GM12878 (cell line): ENCODE results near the gene TAS2R30. TPM values are rescaled to one million over a fixed set of nuclear protein-coding genes. Genes with fewer than 3 reads are reported as not detected.
"Not testable (repeated sequence)": the region's sequence is repeated elsewhere in the genome, so short reads cannot be mapped to it uniquely, and the experiment has no call there.

ENCODE experiments used
- ATAC-seq: fragments of 200-7000 bp; cut with Tn5 transposase; 3 replicates; pipeline ENCODE4 v1.9.1; 2020; ENCODE audit warnings: mild to moderate bottlenecking, moderate library complexity
- BruUV-seq: library from RNA; stranded (reverse); fragments of 400-500 nt; replicated peaks from 2 replicates; lab custom pipeline; 2021; lab: Mats Ljungman, UMichigan
- CTCF ChIA-PET: fragments of 300-600 bp; sonication (Branson Sonifier 250); formaldehyde crosslinking; extraction: SDS; loops from one replicate; lab custom pipeline; 2021; ENCODE audit warnings: inconsistent platforms; lab: Yijun Ruan, JAX
- POLR2A ChIA-PET: fragments of 350-600 bp; formaldehyde crosslinking; extraction: SDS; loops from one replicate; lab custom pipeline; 2021; ENCODE audit warnings: inconsistent platforms; lab: Charles Lee
- RAD21 ChIA-PET: fragments of 300-600 bp; sonication (Branson Sonifier 250); formaldehyde crosslinking; loops from one replicate; lab custom pipeline; 2023; ENCODE audit warnings: antibody characterized with exemption; ENCODE audit not compliant: unreplicated experiment; lab: Charles Lee
- SMC1A ChIA-PET: fragments of 300-600 bp; sonication (Branson Sonifier 250); formaldehyde crosslinking; loops from one replicate; lab custom pipeline; 2023; ENCODE audit not compliant: unreplicated experiment, uncharacterized antibody; lab: Charles Lee
- DNase-seq: peaks from one replicate; pipeline ENCODE4 v3.0.0-alpha.2; 2011; ENCODE audit warnings: low read depth, low spot score
- FAIRE-seq: peaks from 3 replicates; lab custom pipeline; 2011; peaks lifted over from hg19 to GRCh38; lab: Jason Lieb, UNC
- H2AFZ ChIP-seq: 2 replicates; pipeline ENCODE4 v1.6.0; 2011; ENCODE audit warnings: low read depth, low read length, control low read depth; ENCODE audit not compliant: control insufficient read depth
- H3K27ac ChIP-seq: 2 replicates; pipeline ENCODE4 v1.5.1; 2011; ENCODE audit warnings: control low read depth; ENCODE audit not compliant: control insufficient read depth, insufficient read depth
- H3K27me3 ChIP-seq, 2 experiments: replicated peaks in 1 of 2; 2 replicates each; pipeline versions ENCODE4 v1.6.0 to v1.6.1; 2011; ENCODE audit warnings: low read length in 1 of 2; ENCODE audit not compliant: control insufficient read depth in 2 of 2, insufficient read depth in 2 of 2
- H3K36me3 ChIP-seq, 2 experiments: 2 replicates each; pipeline ENCODE4 v1.5.1; 2011; ENCODE audit warnings: low read length in 1 of 2; ENCODE audit not compliant: control insufficient read depth in 2 of 2, insufficient read depth in 2 of 2
- H3K4me1 ChIP-seq: 2 replicates; pipeline ENCODE4 v1.6.1; 2011; ENCODE audit warnings: mild to moderate bottlenecking, low read length, moderate library complexity, mixed read lengths; ENCODE audit not compliant: control insufficient read depth, insufficient read depth
- H3K4me2 ChIP-seq: 2 replicates; pipeline ENCODE4 v1.6.0; 2011; ENCODE audit warnings: control low read depth; ENCODE audit not compliant: control insufficient read depth, insufficient read depth
- H3K4me3 ChIP-seq: fragments of 200-600 bp; sonication (generic); 2 replicates; pipeline ENCODE4 v1.5.1; 2016
- H3K79me2 ChIP-seq: 2 replicates; pipeline ENCODE4 v1.6.0; 2011; ENCODE audit warnings: low read length; ENCODE audit not compliant: control insufficient read depth, insufficient read depth
- H3K9ac ChIP-seq: 2 replicates; pipeline ENCODE4 v1.8.0; 2011; ENCODE audit warnings: low read length, control low read depth, mixed read lengths; ENCODE audit not compliant: control insufficient read depth, insufficient read depth
- H3K9me3 ChIP-seq: replicated peaks from 3 replicates; pipeline ENCODE4 v1.5.1; 2011; ENCODE audit warnings: mild to moderate bottlenecking, low read length; ENCODE audit not compliant: control insufficient read depth, insufficient read depth
- H4K20me1 ChIP-seq: 2 replicates; pipeline ENCODE4 v1.6.0; 2011; ENCODE audit not compliant: control insufficient read depth, insufficient read depth
- ELK1 ChIP-seq: IDR thresholded peaks from 2 replicates; pipeline ENCODE4 v1.6.1; 2012; ENCODE audit warnings: low read depth, low read length, improper control_type of control experiment
- TAF1 ChIP-seq: IDR thresholded peaks from 2 replicates; pipeline ENCODE4 v1.6.1; 2011; ENCODE audit warnings: mild to moderate bottlenecking, low read depth, low read length, borderline replicate concordance
- WRNIP1 ChIP-seq: IDR thresholded peaks from 2 replicates; pipeline ENCODE4 v1.6.1; 2011; ENCODE audit warnings: low read depth, low read length, improper control_type of control experiment, borderline replicate concordance
- WGBS: methylation state at CpG from one replicate; pipeline ENCODE4 v1.1.6; 2016; ENCODE audit warnings: low lambda C conversion rate; ENCODE audit not compliant: insufficient replicate concordance, insufficient coverage; ENCODE audit errors: missing lambda C conversion rate; 5-methylcytosine and 5-hydroxymethylcytosine counted together
- in situ Hi-C: fragments of 300-500 bp; cut with MboI; formaldehyde crosslinking; loops from 9 replicates; pipeline ENCODE4 v1.14.3; 2018; ENCODE audit warnings: mixed read lengths
- intact Hi-C: fragments of 100-400 bp; cut with micrococcal nuclease; formaldehyde crosslinking; loops from one replicate; pipeline ENCODE4 v1.14.2; 2022; ENCODE audit not compliant: unreplicated experiment
- polyA plus RNA-seq, 11 experiments: library from polyadenylated mRNA; depleted of rRNA in 4 of 11; unstranded in 6 of 11; stranded (reverse) in 5 of 11; fragments of >200 nt; fragmentation: Nextera tagmentation in 4 of 11; fragmentation: Illumina TruSeq in 1 of 11; extraction: Ambion mirVana in 4 of 11; extraction: Trizol in 1 of 11; gene quantifications; 1 replicate in 1 of 11; 2 replicates in 10 of 11; pipeline versions ENCODE4 v1.2.1 to v1.2.3, GENCODE V29; 2011 to 2016; ENCODE audit warnings: inconsistent platforms in 2 of 11, missing spikeins in 2 of 11, low read depth in 1 of 11
- total RNA-seq, 4 experiments: library from RNA; depleted of rRNA in 3 of 4; stranded (reverse); fragments of >200 nt in 3 of 4; fragmentation: Illumina TruSeq in 1 of 4; extraction: Trizol in 1 of 4; gene quantifications; 2 replicates each; pipeline versions ENCODE4 v1.2.1 to v1.2.3, GENCODE V29; 2013 to 2021

TAS2R30 gene
- total and polyA plus RNA-seq, 10 of the 15 experiments (the other 5 are each of a cell fraction or from before 2014, with no cell fraction given): 0.09 to 5.9 (median 0.54) TPM; not detected in 3

- H3K27ac ChIP-seq: no peak overlapping the region
- in situ Hi-C loops: no loop called here
- RAD21 ChIA-PET: no interaction called here
- BruUV-seq: no TSS peak
- no peak overlapping the region for H3K9ac ChIP-seq
- H3K4me1 ChIP-seq: no peaks in the 10 kb centered on the region
- POLR2A ChIA-PET: no interaction called here
- CTCF ChIA-PET: no interaction called here
- DNase-seq (no peak), FAIRE-seq (no peak)
- no peak for TF ChIP-seq ELK1
- no peak for TF ChIP-seq WRNIP1
- TF ChIP-seq TAF1: no peak
- TF ChIP-seq, all 136 proteins: peak for 0
- Histone ChIP-seq H3K36me3 (peaks cover 0 to 2% of the 10 kb centered on the region in 2 experiments; a peak in 2 of 4 replicates), H3K4me2 (no peak overlapping the region), H3K4me3 (no peak overlapping the region), H4K20me1 (no peaks in the 10 kb centered on the region), H3K27me3 (no peaks in the 10 kb centered on the region), H3K9me3 (peaks cover 8% of the 10 kb centered on the region; the same call in 2 of the 3 replicates), H3K79me2 (peaks cover 1% of the 10 kb centered on the region), H2AFZ (no peak overlapping the region)
- intact Hi-C loops: no loop called here
- SMC1A ChIA-PET: no interaction called here
- ATAC-seq: no peak
- WGBS: 74% methylated on average over 2 of the region's 2 CpGs
These were observed 28.9 kb downstream of the TAS2R30 start for GRCh38 chr12:11105546-11105945.

GRCh38 chr12:11094910-11095309 lies 39.5 kb downstream of the TAS2R30 start:
- H3K4me3 ChIP-seq, DNase-seq, H3K4me1 ChIP-seq, SMC1A ChIA-PET, RAD21 ChIA-PET, H3K9me3 ChIP-seq, CTCF ChIA-PET, H3K4me2 ChIP-seq, H3K9ac ChIP-seq, H2AFZ ChIP-seq, H4K20me1 ChIP-seq, POLR2A ChIA-PET, intact Hi-C loops, H3K27ac ChIP-seq, H3K36me3 ChIP-seq, H3K27me3 ChIP-seq, in situ Hi-C loops, H3K79me2 ChIP-seq, BruUV-seq: not testable (repeated sequence)
- FAIRE-seq (peak; percentile 74), ATAC-seq (peak; percentile 63)
- WGBS: no CpG with 5 or more reads among the region's 2 CpGs
